Measurements from ENCODE around the gene MMP24. TPM values are rescaled to one million over a fixed set of nuclear protein-coding genes. Genes with fewer than 3 reads are reported as not detected.

Gene MMP24
- total RNA-seq (2022; extraction: Qiagen RNA extraction; ENCODE audit: low read depth), result 15.4 to 20.7 TPM (median 20.1 TPM) in 5 replicates

DNA sequence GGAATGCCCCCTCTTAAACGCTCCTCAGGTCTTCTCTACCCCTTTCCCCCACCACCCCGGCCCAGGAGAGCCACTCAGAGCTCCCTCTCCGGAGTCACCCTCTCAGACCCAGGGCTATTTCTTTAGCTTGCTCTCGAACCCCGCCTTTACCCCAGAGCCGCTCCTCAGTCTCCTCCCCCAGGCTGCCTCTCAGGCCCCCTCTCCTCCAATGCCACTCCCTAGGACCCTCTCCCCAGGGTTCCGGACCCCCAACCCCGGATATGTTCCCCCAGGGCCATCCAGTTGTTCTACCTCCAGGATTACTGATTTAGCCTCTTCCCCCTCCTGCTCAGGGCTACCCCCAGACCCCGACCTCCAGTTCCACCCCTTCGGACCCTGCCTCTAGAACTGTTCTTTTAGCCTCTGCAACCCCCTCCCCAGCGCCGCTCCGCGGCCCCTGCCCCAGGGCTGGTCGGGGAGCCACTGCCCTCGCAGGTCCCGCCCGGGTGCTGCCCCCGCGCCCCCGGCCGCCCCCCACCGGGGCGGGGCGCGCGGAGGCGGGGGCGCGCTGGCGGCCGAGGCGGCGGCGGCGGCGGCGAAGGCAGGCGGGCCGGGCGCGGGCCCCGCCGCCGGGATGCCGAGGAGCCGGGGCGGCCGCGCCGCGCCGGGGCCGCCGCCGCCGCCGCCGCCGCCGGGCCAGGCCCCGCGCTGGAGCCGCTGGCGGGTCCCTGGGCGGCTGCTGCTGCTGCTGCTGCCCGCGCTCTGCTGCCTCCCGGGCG, at the start of gene MMP24:
Gene MMP24, plus strand, starts transcription at position 565 of the 758 bp plus-strand sequence. Its CDS starts 49 bp downstream, at position 614.

DNA sequence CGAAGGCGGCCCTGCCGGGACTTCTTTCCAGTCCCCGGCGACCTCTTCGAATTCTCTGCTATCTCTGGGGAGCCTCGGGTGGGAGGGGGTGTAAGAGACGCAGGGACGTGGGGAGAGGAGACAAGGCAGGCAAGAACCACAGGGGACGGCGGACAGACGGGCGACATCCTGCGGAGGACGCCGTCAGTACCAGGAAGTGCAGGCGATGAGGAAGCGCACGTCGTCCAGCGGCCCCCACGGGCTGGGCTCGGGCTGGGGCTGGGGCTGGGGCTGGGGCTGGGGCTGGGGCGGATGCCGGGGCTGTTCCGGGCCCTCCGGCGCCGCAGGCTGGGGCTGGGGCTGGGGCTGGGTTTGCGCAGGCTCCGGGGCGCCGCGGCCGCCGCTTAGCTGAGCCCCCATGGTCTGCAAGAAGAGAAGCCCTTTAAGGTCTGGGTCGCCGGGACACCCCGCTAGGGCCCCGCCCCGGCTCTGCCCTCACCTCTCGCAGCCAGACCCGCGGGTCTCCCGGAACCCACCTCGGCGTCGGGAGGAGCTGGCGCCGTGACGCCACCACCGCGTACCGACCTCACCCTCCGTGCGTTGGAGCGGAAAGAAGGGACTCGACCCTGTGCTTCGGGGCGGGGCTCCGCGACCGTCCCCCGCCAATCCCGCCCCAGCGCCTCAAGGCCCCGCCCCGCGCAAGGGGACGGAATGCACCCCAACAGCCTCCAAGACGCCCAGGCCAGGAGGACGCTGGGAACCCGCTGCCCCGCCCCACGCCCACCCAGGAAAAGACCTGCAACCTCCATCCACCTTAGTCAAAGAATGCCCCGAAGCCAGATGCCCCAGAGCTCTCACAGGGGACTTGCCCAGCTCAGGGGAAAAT, 51.3 kb downstream of the MMP24 start, which contains the start of gene MMP24OS:
Gene MMP24OS, minus strand, starts transcription at position 592 of the 865 bp plus-strand sequence. Its CDS starts 193 bp downstream, at position 399.

DNA sequence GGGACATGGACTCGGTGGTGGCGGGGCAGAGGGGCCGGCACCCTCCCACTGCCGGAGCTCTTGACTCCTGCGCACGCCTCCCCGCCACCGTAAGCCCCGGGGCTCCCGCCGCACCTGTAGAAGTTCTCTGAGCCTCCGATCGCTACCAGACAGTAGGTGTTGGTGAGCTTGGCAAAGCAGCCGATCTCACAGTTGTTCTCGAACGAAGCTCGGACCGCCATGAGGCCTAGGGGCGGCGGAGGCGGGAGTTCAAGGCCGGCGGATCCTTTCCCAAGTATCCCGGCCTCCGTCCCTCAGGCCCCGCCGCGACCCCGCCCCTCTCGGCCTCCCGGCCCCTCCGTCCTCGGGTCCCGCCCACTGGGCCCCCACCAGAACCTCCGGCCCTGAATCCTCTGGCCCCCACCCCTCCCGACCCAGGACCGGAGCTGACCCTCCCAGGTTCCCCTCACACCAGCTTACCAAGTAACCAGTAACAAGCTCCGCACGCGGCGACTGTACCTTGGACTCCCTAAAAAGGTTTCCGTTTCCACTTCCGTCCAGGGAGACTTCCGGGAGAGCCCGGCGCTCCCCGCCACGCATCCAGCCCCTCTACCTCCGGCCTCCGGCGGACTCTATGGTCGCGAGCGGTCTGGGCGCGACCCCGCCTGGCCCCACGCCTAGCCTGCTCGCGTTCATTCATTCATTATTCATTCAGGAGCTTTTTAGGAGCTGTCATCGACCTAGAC, 57.9 kb downstream of the MMP24 start, which contains the start of gene EIF6:
Gene EIF6, minus strand, starts transcription at position 506 of the 725 bp plus-strand sequence. Its CDS starts 285 bp downstream, at position 221.

DNA sequence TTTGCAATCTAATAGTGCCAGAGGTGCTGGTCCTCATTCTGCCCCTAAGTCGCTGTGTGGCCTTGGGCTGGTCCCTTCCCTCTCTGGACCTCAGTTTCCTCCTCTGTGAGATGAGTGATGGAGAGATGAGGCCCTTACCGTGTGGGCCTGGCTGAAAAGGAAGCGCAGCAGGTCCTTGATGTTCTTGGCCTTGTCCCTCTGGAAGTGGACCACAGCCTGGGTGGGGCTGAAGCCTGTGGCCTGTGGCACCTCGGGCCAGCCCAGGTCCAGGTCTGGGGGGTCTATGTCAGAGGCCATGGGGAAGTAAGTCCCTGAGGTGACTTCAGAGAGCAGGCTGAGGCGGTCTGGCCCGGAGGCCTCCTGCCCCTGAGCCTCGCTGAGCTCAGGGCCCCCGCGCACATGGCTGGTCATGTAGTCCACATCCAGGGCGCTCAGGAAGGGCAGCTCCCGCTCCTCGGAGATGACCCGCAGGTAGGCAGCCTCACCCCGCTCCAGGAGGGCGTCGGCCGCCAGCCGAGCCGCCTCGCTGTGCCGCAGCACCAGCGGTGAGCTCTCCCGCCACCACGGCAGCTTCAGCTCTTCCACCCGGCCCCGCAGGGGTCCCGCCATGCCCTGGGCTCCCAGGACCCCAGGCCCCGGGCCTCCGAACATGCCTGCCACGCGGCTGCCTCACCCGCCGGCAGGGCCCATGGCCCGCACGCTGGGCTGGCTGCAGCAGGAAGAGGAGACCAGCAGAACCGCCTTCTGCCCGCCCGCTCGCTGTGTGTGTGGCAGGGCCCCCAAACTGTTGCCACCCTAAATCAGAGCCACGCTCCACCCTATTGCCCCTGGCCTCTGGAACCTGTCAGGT, 65.4 kb downstream of the MMP24 start, which contains the start of gene FAM83C:
Gene FAM83C, minus strand, starts transcription at position 772 of the 850 bp plus-strand sequence. Its CDS starts 121 bp downstream, at position 651.

Other genes with a start within 250 kb of the MMP24 start
- 48.3 to 58.1 TPM (median 54.8 TPM) in 5 replicates for gene TRPC4AP, start 133.9 kb upstream of the MMP24 start, total RNA-seq (2022; extraction: Qiagen RNA extraction; ENCODE audit: low read depth)
- 43.3 to 54.9 TPM (median 47.3 TPM) in 5 replicates for gene EDEM2, start 79.4 kb upstream of the MMP24 start, total RNA-seq (2022; extraction: Qiagen RNA extraction; ENCODE audit: low read depth)
- gene PROCR, start 54.6 kb upstream of the MMP24 start, total RNA-seq (2022; extraction: Qiagen RNA extraction; ENCODE audit: low read depth), result 92.1 to 131 TPM (median 130 TPM) in 5 replicates
- gene MMP24OS, start 51.4 kb downstream of the MMP24 start, total RNA-seq (2022; extraction: Qiagen RNA extraction; ENCODE audit: low read depth), result 52.3 to 87.0 TPM (median 83.4 TPM) in 5 replicates
- gene EIF6, start 58.1 kb downstream of the MMP24 start, total RNA-seq (2022; extraction: Qiagen RNA extraction; ENCODE audit: low read depth), result 343 to 441 TPM (median 381 TPM) in 5 replicates
- gene FAM83C, start 65.7 kb downstream of the MMP24 start, total RNA-seq (2022; extraction: Qiagen RNA extraction; ENCODE audit: low read depth), result 0.05 to 0.13 TPM (median 0.09 TPM) in 4 of 5 replicates, not detected in the other
- gene UQCC1, start 185.3 kb downstream of the MMP24 start, total RNA-seq (2022; extraction: Qiagen RNA extraction; ENCODE audit: low read depth), result 30.8 to 41.1 TPM (median 32.5 TPM) in 5 replicates
- not detected in 5 replicates for gene GDF5, start 211.5 kb downstream of the MMP24 start, total RNA-seq (2022; extraction: Qiagen RNA extraction; ENCODE audit: low read depth)
- 21.8 to 25.4 TPM (median 23.2 TPM) in 5 replicates for gene CEP250, start 228.9 kb downstream of the MMP24 start, total RNA-seq (2022; extraction: Qiagen RNA extraction; ENCODE audit: low read depth)